Mesenteric fat pad (tissue), 1 donor: ENCODE results near the gene TPK1. TPM values are rescaled to one million over a fixed set of nuclear protein-coding genes. Genes with fewer than 3 reads are reported as not detected.
"Not testable (repeated sequence)": the region's sequence is repeated elsewhere in the genome, so short reads cannot be mapped to it uniquely, and the experiment has no call there.

Source experiments
- DNase-seq: peaks from one replicate; pipeline ENCODE4 v3.0.0-alpha.2; 2020; ENCODE audit warnings: low spot score
- total RNA-seq: library from RNA; stranded (reverse); fragmentation: NEBNext Ultra II Directional; extraction: Animal tissue kit (Norgen Biotek cat#: 25700); gene quantifications from one replicate; pipeline ENCODE4 v1.2.1, GENCODE V29; 2021
- donor health status: DM: yes; HTN: yes; CAD: no.

Gene TPK1
- total RNA-seq, 1 donor from 2014 or later: 8.7 TPM

DNA sequence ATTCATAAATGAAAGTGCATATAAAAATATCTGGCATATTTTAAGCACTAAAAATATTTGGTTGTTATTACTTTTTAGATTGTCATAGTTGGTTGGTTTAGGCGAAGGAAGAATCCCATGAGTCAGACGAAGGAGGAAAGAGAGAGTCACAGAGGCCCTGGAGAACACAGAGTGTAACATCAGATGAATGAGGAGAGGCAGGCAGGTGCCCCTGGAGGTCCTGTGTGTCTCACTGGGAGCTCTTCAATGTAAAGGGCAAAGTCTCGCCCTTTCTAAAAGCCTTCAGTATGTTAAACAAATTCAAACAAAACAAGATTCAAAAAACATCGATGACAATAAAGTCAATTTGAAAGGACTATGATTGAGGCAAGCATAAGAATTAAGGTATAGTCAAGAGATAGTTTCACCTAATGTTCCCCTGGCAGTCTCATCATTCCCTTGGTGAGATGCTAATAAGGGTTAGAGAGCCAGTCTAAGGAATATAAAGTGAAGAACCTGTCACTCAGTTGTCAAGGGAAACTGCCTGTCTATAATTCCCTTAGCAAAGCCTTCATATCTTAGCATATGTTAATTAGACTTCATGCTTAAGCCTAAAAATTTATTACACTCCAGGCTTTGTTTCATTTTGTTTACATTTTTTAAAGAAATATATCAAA is 194.3 kb downstream of the TPK1 start:
- no peak for DNase-seq

DNA sequence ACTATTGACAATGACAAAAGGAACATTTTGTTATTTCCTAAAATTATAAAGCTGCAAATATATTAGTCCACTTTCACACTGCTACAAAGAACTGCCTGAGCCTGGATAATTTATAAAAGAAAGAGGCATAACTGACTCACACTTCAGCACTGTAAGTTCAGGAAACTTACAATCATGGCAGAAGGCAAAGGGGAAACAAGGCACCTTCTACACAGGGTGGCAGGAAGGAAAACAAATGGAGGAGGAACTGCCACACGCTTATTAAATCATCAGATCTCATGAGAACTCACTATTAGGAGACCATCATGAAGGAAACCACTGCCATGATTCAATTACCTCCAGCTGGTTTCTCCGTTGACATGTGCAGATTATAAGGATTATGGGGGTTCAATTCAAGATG is 203.1 kb downstream of the TPK1 start:
- DNase-seq: no peak

DNA sequence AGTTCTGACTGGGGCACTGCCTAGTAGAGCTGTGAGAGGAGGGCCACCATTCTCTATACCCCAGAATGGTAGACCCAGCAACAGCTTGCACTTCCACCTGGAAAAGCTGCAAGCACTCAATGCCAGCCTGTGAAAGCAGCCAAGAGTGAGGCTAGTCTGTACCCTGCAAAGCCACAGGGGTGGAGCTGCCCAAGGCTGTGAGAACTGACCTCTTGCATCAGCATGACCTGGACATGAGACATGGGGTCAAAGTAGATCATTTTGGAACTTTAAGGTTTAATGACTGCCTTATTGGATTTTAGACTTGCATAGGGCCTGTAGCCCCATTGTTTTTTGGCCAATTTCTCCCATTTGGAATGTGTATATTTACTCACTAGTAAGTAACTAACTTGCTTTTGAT is 206.3 kb downstream of the TPK1 start:
- no peak for DNase-seq

DNA sequence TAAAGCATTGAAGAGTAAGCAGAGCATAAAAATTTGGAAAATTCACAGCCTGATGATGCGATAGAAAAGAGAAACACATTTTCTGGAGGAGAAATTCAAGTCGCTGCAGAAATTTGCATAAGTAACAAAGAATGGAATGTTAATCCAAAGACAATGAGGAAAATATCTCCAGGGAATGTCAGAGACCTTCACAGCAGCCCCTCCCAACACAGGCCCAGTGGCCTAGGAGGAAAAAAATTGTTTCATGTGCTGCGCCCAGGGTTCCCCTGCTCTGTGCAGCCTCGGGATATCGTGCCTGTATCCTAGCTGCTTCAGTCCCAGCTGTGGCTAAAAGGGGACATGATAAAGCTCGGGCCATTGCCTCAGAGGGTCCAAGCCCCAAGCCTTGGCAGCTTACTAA is 206.8 kb downstream of the TPK1 start:
- DNase-seq: no peak

DNA sequence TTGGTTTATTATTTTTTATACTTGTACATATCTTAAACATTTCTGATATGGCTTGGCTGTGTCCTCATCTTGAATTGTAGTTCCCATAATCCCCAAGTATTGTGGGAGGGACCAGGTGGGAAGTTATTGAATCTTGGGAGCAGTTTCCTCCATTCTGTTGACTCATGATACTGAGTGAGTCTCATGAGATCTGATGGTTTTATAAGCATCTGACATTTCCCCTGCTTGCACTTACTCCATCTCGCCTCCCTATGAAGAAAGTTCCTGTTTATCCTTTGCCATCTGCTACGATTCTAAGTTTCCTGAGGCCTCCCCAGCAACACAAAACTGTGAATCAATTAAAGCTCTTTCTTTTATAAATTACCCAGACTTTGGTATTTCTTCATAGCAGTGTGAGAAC is 207.7 kb downstream of the TPK1 start:
- DNase-seq: no peak

DNA sequence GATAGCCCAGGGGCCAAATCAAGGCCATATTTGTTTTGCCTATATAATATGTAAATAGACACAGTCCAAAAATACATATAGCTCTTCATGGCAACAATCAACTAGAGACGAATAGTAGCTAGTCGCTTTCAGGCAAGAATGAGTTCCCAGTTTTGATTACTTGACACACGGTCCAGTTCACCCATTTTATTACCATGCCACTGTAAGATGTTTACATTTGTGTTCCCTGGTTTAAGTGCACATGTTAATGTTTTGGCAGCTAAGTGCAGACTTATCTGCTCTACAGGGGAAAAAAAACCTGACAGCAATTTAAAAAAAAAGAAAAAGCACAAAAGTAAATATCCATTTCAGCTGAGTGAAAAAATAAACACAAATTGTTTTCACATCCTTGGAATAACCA is 213.1 kb downstream of the TPK1 start:
- DNase-seq: no peak

DNA sequence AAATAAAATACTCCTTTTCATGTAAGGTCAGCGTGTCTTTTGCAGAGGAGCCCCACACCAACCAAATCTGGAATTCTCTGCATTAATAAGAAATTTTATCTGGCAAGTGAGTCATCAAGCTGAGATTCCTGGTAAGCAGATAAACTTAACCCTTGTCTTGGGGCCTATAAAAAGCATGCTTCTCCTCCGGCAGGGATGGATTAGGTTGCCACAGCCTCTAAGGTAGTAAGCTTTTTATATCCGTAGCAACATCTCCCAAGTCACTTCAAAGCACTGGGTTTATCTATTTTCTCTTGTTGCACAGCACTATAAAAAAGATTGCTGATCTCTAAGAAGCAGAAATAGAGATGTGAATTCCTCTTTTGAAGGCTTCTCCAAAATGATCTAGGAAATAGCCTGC is 229.6 kb downstream of the TPK1 start:
- DNase-seq: no peak

DNA sequence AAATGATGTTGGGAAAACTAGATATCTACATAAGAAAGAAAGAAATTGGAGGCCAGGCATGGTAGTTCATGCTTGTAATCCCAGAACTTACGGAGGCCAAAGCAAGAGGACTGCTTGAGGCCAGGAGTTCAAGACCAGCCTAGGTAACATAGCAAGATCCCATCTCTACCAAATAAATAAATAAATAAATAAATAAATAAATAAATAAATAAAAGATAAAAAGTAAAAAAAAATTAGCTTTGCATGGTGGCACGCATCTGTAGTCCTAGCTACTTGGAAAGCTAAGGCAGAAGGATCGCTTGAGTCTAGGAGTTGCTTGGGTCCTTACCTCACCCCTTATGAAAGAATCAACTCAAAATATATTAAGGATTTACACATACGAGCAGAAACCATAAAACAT is 238.9 kb downstream of the TPK1 start:
- DNase-seq: no peak

DNA sequence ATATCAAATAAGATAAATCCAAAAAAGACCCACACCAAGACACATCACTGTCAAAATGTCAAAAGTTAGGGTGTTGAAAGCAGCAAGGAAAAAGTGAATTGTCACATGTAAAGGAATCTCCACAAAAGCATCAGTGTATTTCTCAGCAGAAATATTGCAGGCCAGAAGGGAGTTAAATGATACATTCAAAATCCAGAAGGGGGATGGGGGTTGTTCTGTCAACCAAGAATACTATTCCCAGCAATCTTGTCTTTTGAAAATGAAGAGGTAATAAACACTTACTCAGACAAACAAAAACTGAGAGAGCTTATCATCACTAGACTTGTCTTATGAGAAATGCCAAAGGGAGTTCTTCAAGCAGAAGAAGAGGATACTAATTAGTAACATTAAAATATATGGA is 241.3 kb downstream of the TPK1 start:
- no peak for DNase-seq

DNA sequence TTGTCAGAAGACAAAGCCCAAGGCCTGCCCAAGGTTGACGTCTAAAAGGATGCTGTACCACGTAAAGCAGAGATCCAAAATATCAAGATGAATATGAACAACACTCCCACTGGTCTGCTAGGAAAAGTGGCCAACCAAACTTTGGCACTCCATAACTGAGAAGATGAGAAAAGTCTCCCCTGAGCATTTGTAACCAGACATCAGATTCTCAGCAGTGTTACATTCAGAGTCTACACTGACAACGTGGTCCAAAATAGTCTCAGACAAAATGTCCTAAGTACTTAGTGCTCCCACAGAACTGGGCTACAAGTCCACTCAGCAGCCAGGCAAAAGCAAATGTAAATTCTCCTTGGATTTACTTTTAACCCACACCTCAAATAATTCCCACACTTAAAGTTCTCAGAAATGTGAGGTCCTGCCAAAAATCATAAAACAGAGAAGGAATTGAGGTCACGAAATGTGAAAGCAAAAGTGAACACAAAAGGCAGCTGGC is 247.2 kb downstream of the TPK1 start:
- no peak for DNase-seq

DNA sequence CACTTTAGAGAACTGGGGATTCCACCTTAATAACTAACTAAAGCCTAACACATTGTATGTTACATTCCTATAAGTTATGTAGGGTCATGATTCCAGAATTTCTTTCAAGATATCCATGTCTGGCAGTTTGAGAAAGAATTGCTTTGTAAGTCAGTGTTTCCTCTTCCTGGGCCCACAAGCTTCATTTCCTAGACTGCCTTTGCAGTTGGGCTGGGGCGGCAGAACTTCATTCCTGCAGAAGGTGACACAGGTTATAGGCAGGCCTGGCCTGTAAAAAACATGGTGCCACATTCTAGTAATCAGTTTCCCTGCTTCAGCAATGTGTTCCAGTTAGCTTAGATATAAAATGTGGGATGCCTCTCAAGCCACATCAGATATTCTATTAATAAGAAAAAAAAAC is 248.2 kb downstream of the TPK1 start:
- no peak for DNase-seq

DNA sequence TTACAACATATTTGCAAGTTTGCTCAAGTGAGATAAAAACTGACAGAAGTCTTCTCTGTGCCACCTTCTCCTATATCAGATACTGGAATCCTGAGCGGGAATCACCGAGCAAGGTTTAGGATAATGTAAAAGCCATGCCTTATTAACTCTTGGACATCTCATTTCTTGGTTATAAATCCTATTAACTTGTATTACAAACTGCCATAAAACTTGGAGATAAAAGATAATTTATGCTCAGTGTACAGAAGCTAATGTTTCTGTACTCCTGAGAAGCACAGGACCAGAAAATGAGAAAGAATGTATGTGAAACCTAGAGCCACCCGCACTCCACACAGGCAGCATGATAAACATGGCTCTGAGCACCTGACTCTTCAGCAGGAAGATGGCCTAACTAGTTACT is 251.1 kb downstream of the TPK1 start:
- DNase-seq: no peak

DNA sequence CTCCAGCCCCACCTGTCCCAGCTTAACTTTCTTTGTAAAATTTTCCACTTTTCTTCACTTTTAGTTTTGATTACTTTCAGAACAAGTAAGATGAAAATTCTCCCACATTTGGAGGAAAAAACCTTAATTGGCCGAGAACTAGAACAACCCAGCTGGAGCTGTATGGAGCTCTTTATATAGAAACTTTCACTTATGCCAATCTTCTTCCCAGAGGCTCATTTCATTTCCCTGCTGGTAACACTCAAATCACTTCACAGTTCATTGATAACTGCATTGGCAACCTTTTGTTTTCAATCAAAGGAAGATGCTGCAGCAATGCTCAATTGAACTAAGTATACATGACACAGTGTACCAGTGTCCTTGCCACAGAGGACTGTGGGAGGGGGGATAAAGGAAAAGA is 256.2 kb downstream of the TPK1 start:
- no peak for DNase-seq

DNA sequence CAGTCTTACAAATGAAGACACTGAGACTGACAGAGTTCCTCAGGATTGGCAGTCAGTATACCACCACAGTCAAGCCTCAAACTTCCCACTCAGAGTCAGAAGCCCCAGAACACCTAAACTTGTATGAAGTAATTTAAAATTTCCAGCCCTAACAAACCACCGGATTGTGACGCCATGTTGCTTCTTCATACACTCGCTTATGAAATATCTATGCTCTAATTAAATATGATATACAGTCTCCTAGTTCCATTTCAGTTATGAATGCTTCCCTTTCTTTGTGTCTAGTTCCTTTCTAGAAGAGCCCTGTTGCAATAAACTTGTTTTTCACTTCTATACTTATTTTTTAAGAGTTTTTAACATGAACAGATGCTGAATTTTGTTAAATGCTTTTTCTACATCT is 260.4 kb downstream of the TPK1 start:
- DNase-seq: no peak

DNA sequence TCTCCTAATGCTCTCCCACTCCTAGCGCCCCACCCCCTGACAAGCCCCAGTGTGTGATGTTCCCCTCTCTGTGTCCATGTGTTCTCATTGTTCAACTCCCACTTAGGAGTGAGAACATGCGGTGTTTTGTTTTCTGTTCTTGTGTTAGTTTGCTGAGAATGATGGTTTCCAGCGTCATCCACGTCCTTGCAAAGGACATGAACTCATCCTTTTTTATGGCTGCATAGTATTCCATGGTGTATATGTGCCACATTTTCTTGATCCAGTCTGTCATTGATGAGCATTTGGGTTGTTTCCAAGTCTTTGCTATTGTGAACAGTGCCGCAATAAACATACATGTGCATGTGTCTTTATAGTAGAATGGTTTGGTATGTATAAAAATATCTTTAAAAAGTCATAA is 261.1 kb downstream of the TPK1 start:
- not testable (repeated sequence) for DNase-seq

DNA sequence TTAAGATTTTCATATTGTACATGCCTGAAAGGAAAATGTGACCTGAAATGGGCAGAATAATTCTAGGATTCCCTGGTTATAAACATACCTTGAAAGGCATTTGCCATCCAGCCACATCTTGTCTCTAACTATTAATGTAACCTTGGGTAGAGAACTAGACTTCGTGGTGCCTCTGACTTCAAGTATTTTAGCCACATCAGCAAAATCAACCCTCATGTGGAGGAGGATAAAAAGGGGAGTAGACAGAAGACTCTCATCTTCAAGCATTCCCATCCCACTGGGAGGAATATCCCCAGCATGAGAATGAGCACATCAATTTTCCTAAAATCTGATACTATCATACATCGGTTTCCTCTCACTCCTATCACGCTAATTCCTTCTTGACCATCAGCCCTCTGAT is 267.6 kb downstream of the TPK1 start:
- DNase-seq: no peak

DNA sequence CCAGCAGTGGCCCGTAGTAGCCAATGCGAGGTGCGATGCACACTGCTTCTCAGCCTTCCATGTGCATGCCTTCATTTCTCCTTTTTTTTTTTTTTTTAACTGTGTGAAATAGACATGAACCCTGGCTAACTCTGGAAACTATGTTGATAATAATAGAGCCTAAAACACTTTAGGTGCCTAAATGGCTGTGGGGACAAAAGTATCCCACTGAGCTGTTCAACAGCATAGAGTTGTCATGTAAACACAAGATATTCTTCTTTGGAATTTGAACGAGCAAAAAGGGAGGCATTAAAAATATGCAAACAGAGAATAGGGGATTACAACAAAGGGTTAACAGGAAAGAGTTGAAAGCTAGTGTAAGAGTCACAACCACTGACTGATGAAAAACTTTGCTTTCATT is 270.3 kb downstream of the TPK1 start:
- DNase-seq: no peak

DNA sequence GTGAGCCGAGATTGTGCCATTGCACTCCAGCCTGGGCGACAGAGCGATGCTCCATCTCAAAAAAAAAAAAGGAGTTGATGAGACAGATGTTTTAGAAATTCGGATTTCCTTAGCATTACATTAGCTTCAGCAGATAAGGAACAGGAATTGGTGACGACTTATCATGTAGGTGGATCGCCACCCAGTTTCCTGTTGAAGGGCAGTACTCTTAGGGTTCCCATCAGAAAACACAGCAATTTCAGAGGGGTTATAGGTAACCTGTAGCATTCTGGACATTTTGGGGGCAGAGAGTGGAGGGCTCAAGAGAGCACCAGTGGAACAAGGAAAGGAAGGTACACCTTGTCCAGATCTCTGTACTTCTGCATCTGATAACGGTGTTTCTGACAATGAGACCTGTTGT is 286.0 kb downstream of the TPK1 start:
- DNase-seq: no peak

DNA sequence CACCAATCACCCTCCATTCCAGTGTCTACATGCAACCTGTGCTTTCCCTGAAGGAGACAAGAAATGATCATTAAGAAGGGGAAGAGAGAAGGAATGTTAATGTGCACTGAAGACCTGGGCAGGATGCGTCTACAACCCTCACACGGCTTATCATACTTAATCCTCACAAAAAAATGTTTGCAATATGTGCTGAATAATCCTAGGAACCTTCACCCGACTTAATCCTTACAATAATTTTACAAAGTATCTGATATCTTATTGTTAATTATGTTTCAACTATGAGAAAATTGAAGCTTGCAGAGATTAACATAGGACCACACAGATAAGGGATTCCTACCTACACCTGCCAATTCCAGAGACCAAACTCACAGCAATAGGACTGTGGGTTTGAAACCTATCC is 287.3 kb downstream of the TPK1 start:
- DNase-seq: no peak

DNA sequence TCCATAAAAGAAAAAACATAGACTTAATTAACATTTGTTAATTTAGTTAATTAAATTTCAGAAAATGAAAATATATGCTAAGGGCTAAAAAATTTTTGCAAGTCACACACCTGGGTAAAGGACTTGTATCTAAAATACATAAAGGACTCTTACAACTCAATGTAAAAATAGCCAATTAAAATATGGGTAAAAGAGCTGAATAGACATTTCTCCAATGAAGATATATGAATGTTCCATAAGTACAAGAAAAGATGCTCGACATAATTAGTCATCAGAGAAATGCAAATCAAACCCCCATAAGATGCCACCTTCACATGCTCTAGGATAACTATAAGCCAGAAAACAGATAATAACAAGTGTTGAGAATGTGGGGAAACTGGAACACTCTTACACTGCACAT is 288.0 kb downstream of the TPK1 start:
- no peak for DNase-seq

DNA sequence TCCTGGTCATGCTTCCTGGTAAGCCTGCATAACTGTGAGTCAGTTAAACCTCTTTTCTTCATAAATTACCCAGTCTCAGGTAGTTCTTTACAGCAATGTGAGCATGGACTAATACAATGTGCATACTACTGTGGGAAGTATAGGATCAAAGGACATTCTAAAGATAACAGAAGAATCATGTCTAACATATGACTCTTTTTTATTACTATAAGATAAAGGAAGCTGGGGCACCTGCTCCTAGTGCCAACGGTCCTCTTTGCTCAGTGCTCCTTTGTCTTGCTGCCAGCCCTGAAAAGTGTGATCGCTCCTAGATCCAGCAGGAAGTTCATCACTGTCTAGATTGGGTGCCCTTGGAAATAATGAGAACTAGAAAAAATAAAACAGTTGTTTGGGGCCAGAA is 289.1 kb downstream of the TPK1 start:
- no peak for DNase-seq

DNA sequence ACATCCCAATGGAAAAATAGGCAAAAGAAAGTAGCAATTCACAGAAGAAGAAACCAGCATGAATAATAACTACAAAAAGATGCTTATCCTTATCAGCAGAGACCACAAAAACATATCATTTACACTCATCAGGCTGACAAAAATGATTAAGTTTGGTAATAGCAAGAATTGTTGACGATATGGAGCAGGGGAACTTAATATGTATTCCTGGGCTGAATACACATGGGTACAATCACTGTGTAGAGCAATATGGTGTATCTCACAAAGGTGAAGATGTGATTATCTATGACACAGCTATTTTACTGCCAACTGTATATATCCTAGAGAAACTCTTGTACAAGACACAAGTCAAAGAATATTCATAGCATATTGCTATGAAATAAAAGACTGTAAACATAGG is 290.5 kb downstream of the TPK1 start:
- no peak for DNase-seq

DNA sequence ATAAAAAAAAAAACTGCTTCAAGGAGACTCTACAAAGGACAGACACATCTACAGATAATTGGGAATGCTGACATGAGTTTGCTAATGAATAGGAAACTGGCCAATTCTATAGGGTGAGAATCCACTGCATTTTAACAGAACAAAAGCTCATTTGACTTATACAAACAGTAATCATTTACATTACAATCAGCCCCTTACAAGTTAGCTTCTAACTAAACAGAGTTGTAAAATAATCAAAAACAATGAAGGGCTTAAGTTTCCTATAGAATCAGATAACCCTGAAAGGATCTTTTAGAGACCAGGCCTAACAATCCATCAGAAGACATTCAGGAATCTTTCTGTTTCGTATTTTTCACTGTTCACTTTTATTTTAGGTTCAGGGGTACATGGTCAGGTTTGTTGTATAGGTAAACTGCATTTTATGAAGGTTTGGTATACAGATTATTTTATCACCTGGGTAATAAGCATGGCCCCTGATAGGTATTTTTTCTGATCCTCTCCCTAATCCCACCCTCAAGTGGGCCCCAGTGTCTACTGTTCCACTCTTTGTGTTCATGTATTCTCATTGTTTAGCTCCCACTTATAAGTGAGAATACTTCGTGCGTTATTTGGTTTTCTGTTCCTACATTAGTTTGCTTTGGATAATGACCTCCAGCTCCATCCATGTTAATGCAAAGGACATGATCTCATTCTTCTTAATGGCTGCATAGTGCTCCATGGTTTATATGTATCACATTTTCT is 301.0 kb downstream of the TPK1 start:
- DNase-seq: no peak
